Measurements from ENCODE around the gene DAPK1. TPM values are rescaled to one million over a fixed set of nuclear protein-coding genes. Genes with fewer than 3 reads are reported as not detected.

The DAPK1 gene
- total and polyA plus RNA-seq, 10 of the 15 experiments (the other 5 are each of a cell fraction or from before 2014, with no cell fraction given): 8.2 to 94.7 (median 51.6) TPM

DNA sequence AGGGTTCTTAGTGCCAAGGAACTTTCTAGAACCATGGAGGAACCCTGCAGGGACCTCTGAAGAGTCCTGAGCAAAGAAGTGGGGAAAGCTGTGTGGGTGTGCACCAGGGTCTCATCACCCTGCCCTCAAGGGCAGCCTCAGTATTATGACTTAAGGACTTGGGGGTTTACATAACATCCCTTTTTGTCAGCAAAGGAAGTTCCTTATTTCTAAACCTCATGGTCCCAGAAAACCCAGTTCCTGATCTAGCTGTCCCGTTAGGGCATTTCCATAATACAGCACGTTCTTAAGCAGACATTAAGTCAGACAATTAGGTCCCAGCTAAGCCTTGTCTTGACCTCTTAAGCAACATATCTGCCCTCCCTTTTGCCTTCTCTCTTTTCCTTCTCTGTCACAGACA is 57.3 kb downstream of the DAPK1 start:
- H3K4me2 ChIP-seq (ENCODE audit: control insufficient read depth, insufficient read depth): no peak overlapping the region
- ATAC-seq (no peak), DNase-seq (ENCODE audit: low read depth, low spot score) (no peak), FAIRE-seq (no peak)
- no peak overlapping the region for H3K4me3 ChIP-seq
- H3K27ac ChIP-seq (ENCODE audit: control insufficient read depth, insufficient read depth): peak overlapping the region; percentile 49
- no peaks in the 10 kb centered on the region for H3K27me3 ChIP-seq (replicated peaks in 1 of 2; ENCODE audit: control insufficient read depth in 2 of 2, insufficient read depth in 2 of 2, low read length in 1 of 2)
- no peak overlapping the region for H3K9ac ChIP-seq (ENCODE audit: control insufficient read depth, insufficient read depth, low read length)
- peaks cover 46% of the 10 kb centered on the region for H3K4me1 ChIP-seq (ENCODE audit: control insufficient read depth, insufficient read depth, low read length)
- BruUV-seq (replicated peaks): no TSS peak
- TF ChIP-seq SP1 (IDR thresholded peaks at IDR 0.05; ENCODE audit: low read depth, low read length) (no peak), NBN (IDR thresholded peaks at IDR 0.05) (no peak), EZH2 (IDR thresholded peaks at IDR 0.05; ENCODE audit: borderline replicate concordance, control insufficient read depth, low read depth, low read length) (no peak), NFXL1 (IDR thresholded peaks at IDR 0.05; ENCODE audit: borderline replicate concordance) (no peak), KDM1A (IDR thresholded peaks at IDR 0.05; ENCODE audit: borderline replicate concordance) (no peak), SPI1 (IDR thresholded peaks at IDR 0.05; ENCODE audit: borderline replicate concordance, insufficient read depth, low read depth, low read length) (no peak), KAT2A (conservative IDR thresholded peaks at IDR 0.05; ENCODE audit: control insufficient read depth, low read depth, low read length) (no peak)
- TF ChIP-seq, protein P1, sequence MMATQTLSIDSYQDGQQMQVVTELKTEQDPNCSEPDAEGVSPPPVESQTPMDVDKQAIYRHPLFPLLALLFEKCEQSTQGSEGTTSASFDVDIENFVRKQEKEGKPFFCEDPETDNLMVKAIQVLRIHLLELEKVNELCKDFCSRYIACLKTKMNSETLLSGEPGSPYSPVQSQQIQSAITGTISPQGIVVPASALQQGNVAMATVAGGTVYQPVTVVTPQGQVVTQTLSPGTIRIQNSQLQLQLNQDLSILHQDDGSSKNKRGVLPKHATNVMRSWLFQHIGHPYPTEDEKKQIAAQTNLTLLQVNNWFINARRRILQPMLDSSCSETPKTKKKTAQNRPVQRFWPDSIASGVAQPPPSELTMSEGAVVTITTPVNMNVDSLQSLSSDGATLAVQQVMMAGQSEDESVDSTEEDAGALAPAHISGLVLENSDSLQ (IDR thresholded peaks at IDR 0.05): no peak
- TF ChIP-seq, protein P2, sequence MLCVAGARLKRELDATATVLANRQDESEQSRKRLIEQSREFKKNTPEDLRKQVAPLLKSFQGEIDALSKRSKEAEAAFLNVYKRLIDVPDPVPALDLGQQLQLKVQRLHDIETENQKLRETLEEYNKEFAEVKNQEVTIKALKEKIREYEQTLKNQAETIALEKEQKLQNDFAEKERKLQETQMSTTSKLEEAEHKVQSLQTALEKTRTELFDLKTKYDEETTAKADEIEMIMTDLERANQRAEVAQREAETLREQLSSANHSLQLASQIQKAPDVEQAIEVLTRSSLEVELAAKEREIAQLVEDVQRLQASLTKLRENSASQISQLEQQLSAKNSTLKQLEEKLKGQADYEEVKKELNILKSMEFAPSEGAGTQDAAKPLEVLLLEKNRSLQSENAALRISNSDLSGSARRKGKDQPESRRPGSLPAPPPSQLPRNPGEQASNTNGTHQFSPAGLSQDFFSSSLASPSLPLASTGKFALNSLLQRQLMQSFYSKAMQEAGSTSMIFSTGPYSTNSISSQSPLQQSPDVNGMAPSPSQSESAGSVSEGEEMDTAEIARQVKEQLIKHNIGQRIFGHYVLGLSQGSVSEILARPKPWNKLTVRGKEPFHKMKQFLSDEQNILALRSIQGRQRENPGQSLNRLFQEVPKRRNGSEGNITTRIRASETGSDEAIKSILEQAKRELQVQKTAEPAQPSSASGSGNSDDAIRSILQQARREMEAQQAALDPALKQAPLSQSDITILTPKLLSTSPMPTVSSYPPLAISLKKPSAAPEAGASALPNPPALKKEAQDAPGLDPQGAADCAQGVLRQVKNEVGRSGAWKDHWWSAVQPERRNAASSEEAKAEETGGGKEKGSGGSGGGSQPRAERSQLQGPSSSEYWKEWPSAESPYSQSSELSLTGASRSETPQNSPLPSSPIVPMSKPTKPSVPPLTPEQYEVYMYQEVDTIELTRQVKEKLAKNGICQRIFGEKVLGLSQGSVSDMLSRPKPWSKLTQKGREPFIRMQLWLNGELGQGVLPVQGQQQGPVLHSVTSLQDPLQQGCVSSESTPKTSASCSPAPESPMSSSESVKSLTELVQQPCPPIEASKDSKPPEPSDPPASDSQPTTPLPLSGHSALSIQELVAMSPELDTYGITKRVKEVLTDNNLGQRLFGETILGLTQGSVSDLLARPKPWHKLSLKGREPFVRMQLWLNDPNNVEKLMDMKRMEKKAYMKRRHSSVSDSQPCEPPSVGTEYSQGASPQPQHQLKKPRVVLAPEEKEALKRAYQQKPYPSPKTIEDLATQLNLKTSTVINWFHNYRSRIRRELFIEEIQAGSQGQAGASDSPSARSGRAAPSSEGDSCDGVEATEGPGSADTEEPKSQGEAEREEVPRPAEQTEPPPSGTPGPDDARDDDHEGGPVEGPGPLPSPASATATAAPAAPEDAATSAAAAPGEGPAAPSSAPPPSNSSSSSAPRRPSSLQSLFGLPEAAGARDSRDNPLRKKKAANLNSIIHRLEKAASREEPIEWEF (IDR thresholded peaks at IDR 0.05; ENCODE audit: insufficient replicate concordance, low read depth, low read length): no peak
- intact Hi-C loops (cut with micrococcal nuclease; ENCODE audit: unreplicated experiment): no loop called here
- POLR2A ChIA-PET: interaction anchor here (1.1 kb wide), 1 partner anchor 10 kb away, joined by 4 read pairs; no protein-coding TSS in a partner anchor
- H3K9me3 ChIP-seq (replicated peaks; ENCODE audit: control insufficient read depth, insufficient read depth, low read length): no peaks in the 10 kb centered on the region
- no peak overlapping the region for H2AFZ ChIP-seq (ENCODE audit: control insufficient read depth, low read depth, low read length)
- H3K79me2 ChIP-seq (ENCODE audit: control insufficient read depth, insufficient read depth, low read length): peaks cover 14% of the 10 kb centered on the region
- H3K36me3 ChIP-seq (ENCODE audit: control insufficient read depth in 2 of 2, insufficient read depth in 2 of 2, low read length in 1 of 2): peaks cover 0 to 4% of the 10 kb centered on the region in 2 experiments; a peak in 2 of 4 replicates
- 9% methylated on average over 2 of the region's 2 CpGs for WGBS (ENCODE audit: insufficient coverage, insufficient replicate concordance, low lambda C conversion rate, missing lambda C conversion rate)
- RAD21 ChIA-PET (ENCODE audit: unreplicated experiment): interaction anchor here (1.1 to 8.2 kb wide), 2 partner anchors 17 to 55 kb away, joined by 3 to 63 read pairs; no protein-coding TSS in a partner anchor
- SMC1A ChIA-PET (ENCODE audit: uncharacterized antibody, unreplicated experiment): interaction anchor here (0.6 to 7.8 kb wide), 7 partner anchors 10 to 159 kb away, joined by 3 to 57 read pairs (median 5); no protein-coding TSS in a partner anchor
- CTCF ChIA-PET: interaction anchor here (0.9 to 1.7 kb wide), 4 partner anchors 11 to 25 kb away, joined by 3 to 5 read pairs (median 4); no protein-coding TSS in a partner anchor
- in situ Hi-C loops (cut with MboI): loop anchor here (25.0 kb wide), 1 partner anchor 1757 kb away; the partner anchor contains the start of genes CKS2 and SECISBP2
- H4K20me1 ChIP-seq (ENCODE audit: control insufficient read depth, insufficient read depth): no peaks in the 10 kb centered on the region
